ENCODE measurements around the gene MITD1. TPM values are rescaled to one million over a fixed set of nuclear protein-coding genes. Genes with fewer than 3 reads are reported as not detected.
A peak's percentile ranks its signal among the peaks of the same experiment; 100 is the strongest.
"Not testable (repeated sequence)": the region's sequence is repeated elsewhere in the genome, so short reads cannot be mapped to it uniquely, and the experiment has no call there.

MITD1 gene
- 29.7 and 50.8 TPM in 2 replicates for total RNA-seq (2014; rRNA removed; shearing (Covaris generic); ENCODE audit: low replicate concordance)

DNA sequence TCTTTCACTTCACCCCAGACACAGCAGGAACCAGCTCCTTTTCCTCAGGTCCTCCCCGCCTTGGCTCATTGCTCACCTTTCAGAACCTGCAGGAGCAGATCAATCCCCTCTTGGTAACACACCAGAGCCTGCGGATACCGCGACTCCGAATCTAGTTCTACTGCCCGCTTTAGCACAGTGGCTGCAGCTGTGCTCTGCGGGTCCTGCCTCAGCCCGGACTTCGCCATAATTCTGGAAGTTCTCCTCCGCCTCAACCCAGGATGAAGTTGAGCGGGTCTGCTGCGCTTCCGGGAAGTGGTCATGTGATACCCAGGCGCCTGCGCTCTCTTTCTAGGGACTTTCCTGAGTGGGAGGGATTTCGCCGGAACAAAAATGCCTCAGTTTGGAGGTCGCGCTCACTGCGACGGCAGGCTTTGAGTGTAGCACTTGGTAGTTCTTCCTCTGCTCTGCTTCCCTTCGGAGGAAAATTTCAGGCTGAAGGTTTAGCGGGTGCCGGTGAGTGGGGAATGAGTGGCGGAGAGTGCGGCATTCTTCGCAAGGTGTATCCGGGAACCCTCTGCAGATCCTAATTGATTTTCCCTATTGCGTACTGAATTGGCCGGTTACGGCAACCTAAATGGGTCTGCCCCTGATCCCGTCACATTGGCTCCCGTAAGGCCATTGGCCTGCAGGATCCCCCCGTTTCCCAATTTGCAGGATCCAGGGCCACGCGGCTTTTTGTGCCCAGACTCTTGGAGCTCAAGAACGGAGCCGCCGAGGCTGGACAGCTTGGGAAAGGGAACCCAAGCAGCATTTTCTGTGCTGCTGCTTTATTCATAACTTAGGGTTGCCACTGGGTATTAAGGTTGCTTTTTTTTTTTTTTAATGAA lies at the start of gene MITD1, which contains the start of gene MRPL30:
Gene MITD1 (minus strand): TSS at position 304 of the 869 bp plus-strand sequence. CDS start 77 bp downstream, at position 227.
Gene MRPL30 (plus strand): TSS at position 430 of the 869 bp plus-strand sequence. CDS start 5,020 bp downstream, outside the sequence.
- peaks cover 2% of the 10 kb centered on the region for H3K36me3 ChIP-seq
- peak; percentile 90 for DNase-seq
- no peaks in the 10 kb centered on the region for H3K27me3 ChIP-seq
- peak within 1 kb of the TSS; percentile 72 for H3K4me3 ChIP-seq
- no peaks in the 10 kb centered on the region for H3K9me3 ChIP-seq

DNA sequence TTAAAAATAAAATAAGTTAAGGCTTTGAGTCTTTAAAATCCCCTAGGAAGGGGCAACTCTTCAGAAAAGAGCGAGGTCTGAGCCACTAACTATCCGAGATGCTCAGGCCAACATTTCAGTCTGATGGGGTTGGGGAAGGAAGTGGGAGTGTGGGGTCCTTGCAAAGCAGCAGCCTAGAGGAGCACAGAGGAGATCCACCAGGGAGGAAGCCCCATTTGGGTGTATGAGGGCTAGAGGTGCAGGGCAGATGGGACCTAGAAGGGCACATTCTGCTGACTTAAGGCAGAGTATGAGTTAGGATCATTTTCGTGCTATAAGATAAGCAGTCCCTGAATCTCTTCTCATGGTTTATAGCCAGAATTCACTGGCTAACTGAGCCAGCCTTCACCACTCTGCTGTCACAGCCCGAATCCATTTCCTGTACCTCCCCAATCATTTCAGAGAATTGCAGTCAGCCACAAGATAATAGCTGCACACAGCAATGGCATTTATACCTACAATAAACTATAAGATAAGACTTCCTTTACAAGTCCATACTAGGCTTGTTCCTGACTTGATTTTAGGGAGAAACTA lies 37.2 kb upstream of the MITD1 start:
- Histone ChIP-seq H3K4me3 (no peak overlapping the region), H3K9me3 (no peaks in the 10 kb centered on the region), H3K27me3 (no peaks in the 10 kb centered on the region), H3K36me3 (no peaks in the 10 kb centered on the region)
- no peak for DNase-seq

DNA sequence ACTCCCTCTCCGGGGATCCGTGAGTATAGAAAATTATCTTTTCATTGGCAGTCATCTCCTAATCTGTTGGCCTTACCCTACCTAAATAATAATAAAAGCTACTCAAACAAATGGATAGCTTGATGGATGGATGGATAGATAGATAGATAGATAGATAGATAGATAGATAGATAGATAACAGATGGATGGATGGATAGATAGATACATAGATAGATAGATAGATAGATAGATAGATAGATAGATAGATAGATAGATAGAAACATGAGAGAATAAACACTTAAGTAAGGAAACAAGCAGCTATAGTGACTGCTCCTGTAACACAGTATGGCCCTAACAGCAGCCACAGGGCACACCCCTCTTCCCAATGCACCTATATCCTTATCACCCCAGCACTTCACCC lies 35.2 kb upstream of the MITD1 start:
- H3K27me3 ChIP-seq = no peaks in the 10 kb centered on the region
- no peak overlapping the region for H3K4me3 ChIP-seq
- H3K9me3 ChIP-seq = no peaks in the 10 kb centered on the region
- no peaks in the 10 kb centered on the region for H3K36me3 ChIP-seq
- no peak for DNase-seq

DNA sequence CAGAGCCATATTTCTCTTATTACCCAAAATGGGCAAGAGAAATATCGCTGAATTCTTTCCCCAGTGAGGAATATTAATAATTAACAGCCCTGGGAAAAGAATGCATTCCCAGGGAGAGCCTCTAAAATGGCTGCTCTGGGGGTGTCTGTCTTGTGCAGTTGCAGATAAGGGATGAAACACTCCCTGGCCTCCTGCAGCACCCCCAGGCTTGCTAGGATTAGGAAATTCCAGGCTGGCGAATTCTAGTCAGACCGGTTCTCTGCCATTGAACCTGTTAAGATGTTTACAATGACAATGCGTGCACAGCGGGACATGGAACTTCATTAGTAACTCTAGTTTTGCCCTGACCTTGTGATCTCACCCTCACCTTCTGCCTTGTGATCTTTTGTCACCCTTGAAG lies 24.6 kb upstream of the MITD1 start:
- DNase-seq = no peak
- Histone ChIP-seq H3K9me3 (peaks cover 2% of the 10 kb centered on the region; the same call in 1 of the 2 replicates), H3K4me3 (no peak overlapping the region)

GRCh38 chr2:99201959-99202678 lies 21.3 kb upstream of the MITD1 start:
- no peaks in the 10 kb centered on the region for H3K36me3 ChIP-seq
- H3K27me3 ChIP-seq = no peaks in the 10 kb centered on the region
- no peaks in the 10 kb centered on the region for H3K9me3 ChIP-seq
- H3K4me3 ChIP-seq = no peak overlapping the region
- no peak for DNase-seq

More for the DNA sequence above, 24.6 kb upstream of the MITD1 start:
- Histone ChIP-seq H3K27me3 (no peaks in the 10 kb centered on the region), H3K36me3 (peaks cover 6% of the 10 kb centered on the region; the same call in 1 of the 2 replicates)

DNA sequence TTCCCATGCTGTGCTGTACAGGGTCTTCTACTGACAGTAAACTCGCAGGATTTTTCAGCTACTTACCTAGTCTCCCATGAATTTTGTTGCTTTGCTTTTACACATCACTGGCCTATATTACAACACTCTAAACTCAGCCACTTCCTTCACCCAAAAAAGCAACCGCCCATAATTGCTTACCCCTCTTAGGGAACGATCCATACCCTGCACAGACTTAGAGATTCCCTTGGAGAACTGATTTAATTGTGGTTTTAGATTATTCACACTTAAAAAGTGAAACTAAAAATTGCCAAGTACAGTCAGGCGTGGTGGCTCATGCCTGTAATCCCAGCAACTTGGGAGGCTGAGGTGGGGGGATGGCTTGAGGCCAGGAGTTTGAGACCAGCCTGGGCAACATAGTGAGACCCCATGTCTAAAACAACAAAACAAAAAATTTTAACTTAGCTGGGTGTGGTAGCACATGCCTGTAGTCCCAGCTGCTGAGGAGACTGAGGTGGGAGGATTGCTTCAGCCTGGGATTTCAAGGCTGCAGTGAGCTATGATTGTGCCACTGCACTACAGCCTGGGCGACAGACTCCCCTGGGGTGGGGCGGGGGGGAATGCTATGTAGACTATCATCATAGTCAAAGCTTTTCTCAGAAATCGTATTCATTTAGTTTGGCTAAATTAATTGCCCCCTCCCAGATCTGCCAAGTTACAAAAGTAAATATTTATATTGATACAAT lies 19.4 kb upstream of the MITD1 start:
- Histone ChIP-seq H3K36me3 (peaks cover 14% of the 10 kb centered on the region), H3K9me3 (no peaks in the 10 kb centered on the region)

GRCh38 chr2:99198103-99198841 lies 17.4 kb upstream of the MITD1 start:
- Histone ChIP-seq H3K9me3 (no peaks in the 10 kb centered on the region), H3K4me3 (no peak overlapping the region), H3K36me3 (peaks cover 29% of the 10 kb centered on the region), H3K27me3 (no peaks in the 10 kb centered on the region)
- DNase-seq = no peak

More for the DNA sequence above, 19.4 kb upstream of the MITD1 start:
- H3K27me3 ChIP-seq = no peaks in the 10 kb centered on the region
- H3K4me3 ChIP-seq = no peak overlapping the region
- no peak for DNase-seq

DNA sequence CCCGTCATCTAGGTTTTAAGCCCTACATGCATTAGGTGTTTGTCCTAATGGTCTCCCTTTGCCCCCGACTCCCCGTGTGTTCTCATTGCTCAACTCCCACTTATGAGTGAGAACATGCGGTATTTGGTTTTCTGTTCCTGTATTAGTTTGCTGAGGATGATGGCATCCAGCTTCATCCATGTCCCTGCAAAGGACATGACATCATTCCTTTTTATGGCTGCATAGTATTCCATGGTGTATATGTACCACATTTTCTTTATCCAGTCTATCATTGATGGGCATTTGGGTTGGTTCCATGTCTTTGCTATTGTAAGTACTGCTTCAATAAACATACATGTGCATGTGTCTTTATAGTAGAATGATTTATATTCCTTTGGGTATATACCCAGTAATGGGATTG lies 11.5 kb upstream of the MITD1 start:
- H3K4me3 ChIP-seq, H3K27me3 ChIP-seq, DNase-seq, H3K9me3 ChIP-seq: not testable (repeated sequence)
- H3K36me3 ChIP-seq = peaks cover 77% of the 10 kb centered on the region

- peaks cover 77% of the 10 kb centered on the region for H3K36me3 ChIP-seq
- no peak overlapping the region for H3K4me3 ChIP-seq
- peaks cover 2% of the 10 kb centered on the region; the same call in 1 of the 2 replicates for H3K9me3 ChIP-seq
- no peak for DNase-seq
- no peaks in the 10 kb centered on the region for H3K27me3 ChIP-seq
Measured at GRCh38 chr2:99190548-99190947, 9.7 kb upstream of the MITD1 start.

GRCh38 chr2:99188357-99188756 lies 7.5 kb upstream of the MITD1 start:
- H3K27me3 ChIP-seq = no peaks in the 10 kb centered on the region
- peaks cover 60% of the 10 kb centered on the region for H3K36me3 ChIP-seq
- DNase-seq = no peak
- H3K4me3 ChIP-seq = no peak overlapping the region
- peaks cover 2% of the 10 kb centered on the region; the same call in 1 of the 2 replicates for H3K9me3 ChIP-seq

DNA sequence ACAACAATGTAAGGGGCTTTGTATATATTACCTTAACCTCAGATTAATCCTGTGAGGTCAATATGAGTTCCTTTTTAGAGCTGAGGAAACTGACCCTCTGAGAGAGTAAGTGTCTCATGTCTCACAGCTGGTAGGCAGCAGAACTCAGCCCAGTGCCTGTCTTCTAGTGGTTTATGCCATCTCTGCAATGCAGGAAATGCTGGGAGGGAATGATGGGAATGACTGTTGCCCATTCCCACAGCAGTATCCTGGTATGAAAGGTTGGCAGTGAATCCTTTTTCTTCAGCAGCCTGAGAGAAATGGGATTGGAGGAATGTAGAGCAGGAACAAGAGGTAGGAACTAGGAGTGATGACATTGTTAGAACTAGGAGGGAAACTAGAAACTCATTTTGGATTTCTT lies 6.2 kb upstream of the MITD1 start:
- Histone ChIP-seq H3K27me3 (no peaks in the 10 kb centered on the region), H3K9me3 (peaks cover 2% of the 10 kb centered on the region; the same call in 1 of the 2 replicates), H3K36me3 (peaks cover 46% of the 10 kb centered on the region), H3K4me3 (no peak overlapping the region)
- DNase-seq = no peak

DNA sequence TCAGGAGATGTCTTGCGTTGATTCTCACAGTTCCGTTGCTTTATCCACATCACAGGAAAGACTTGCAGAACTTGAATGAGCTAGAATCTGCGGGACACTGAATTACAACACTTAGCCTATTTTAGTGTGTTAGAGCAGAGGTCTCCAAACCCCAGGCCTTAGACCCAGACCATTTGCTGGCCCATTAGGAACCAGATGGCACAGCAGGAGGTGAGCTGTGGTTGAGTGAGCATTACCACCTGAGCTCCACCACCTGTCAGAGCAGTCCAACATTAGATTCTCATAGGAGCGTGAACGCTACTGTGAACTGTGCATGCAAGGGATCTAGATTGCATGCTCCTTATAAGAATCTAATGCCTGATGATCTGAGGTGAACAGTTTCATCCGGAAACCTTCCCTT lies 4.0 kb upstream of the MITD1 start:
- Histone ChIP-seq H3K27me3 (no peaks in the 10 kb centered on the region), H3K9me3 (no peaks in the 10 kb centered on the region; the same call in 1 of the 2 replicates), H3K4me3 (no peak overlapping the region), H3K36me3 (peaks cover 28% of the 10 kb centered on the region)
- DNase-seq = no peak

DNA sequence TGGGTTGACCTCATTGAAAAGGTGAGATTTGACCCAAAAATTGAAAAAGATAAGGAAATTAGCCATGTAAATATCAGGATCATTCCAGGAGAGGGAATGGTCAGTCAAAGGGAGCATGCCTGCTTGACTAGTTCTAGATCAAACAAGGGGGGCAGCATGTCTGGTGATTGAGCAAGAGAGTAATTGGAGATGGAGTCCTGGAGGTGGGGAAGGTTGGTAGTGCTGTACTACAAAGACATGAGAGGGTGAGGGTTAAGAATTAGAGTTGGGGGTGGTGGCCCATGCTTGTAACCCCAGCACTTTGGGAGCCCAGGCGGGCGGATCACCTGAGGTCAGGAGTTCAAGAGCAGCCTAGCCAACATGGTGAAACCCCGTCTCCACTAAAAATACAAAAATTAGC lies 2.2 kb upstream of the MITD1 start:
- H3K36me3 ChIP-seq = peaks cover 15% of the 10 kb centered on the region
- H3K4me3 ChIP-seq = no peak overlapping the region
- no peaks in the 10 kb centered on the region for H3K27me3 ChIP-seq
- no peaks in the 10 kb centered on the region for H3K9me3 ChIP-seq
- DNase-seq = no peak

DNA sequence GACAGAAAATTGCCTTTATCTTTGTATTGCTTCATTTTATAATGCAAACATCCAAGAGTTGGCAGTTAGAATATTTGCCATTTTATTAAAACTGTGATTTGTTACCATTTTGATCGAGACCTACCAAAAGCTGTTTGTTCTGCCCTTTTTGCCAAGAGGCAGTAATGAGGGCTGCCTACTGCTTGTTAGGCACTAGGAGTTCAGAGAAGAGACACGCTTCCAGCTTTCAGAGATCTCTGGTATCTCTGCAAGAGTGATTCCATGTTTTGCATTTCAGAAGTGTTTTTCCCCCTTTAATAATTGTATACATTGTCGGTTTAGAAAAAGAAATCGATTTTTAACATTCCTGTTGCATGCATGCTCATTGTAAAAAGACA lies 754 bp upstream of the MITD1 start:
- Histone ChIP-seq H3K4me3 (peak overlapping the region; percentile 72), H3K36me3 (peaks cover 6% of the 10 kb centered on the region), H3K9me3 (no peaks in the 10 kb centered on the region), H3K27me3 (no peaks in the 10 kb centered on the region)
- no peak for DNase-seq

DNA sequence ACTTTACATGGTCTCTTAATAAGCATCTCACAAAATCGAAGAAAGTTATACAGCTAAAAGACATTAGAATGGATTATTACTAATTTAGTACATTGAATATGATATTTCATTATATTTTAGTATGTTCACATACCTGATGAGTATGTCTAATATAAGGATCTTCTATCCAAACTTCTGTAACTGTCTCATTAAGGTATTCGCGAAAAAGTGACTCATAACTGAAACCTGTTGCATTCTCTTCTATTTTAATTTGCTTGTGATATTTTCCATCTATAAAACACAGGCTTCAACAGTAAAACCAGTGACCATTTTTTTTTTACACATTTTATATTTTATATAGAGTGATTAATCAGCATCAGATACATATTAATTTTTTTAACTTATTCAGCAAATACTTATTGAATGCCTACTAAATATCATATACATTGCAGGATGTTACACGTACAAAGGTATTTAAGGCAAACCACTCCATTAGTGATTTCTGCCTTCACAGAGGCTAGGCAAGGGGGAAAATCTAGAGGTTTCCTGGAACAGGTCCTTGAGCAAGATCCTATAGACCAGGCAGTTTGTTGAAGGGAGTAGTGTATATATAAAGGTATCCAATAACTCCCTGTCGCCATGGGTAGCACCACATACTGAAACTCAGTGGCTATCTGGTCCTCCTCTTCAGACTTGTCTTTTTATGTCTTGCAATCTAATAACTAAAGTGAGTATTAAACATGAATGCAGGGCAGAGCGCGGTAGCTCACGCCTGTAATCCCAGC lies 9.3 kb downstream of the MITD1 start:
- peaks cover 39% of the 10 kb centered on the region for H3K36me3 ChIP-seq
- H3K27me3 ChIP-seq = no peaks in the 10 kb centered on the region
- no peak overlapping the region for H3K4me3 ChIP-seq
- DNase-seq = no peak
- no peaks in the 10 kb centered on the region for H3K9me3 ChIP-seq
